ENCODE results near the gene PRKAR2B. TPM values are rescaled to one million over a fixed set of nuclear protein-coding genes. Genes with fewer than 3 reads are reported as not detected.
A peak's percentile ranks its signal among the peaks of the same experiment; 100 is the strongest.

Gene PRKAR2B
- total RNA-seq, 2 donors from 2014 or later, result 0.71 to 1.7 TPM

GRCh38 chr7:107169120-107170050, 124.9 kb downstream of the PRKAR2B start:
- Mint-ChIP-seq H3K9me3 (no peaks in the 10 kb centered on the region), H3K27ac (peak overlapping the region; percentile 99 to 100)

GRCh38 chr7:107170051-107170915, 125.8 kb downstream of the PRKAR2B start:
- peaks cover 0 to 5% of the 10 kb centered on the region in 2 donors for H3K36me3 Mint-ChIP-seq
- no peak for DNase-seq (ENCODE audit: low spot score in 2 of 2)

More at GRCh38 chr7:107169120-107170050, 124.9 kb downstream of the PRKAR2B start:
- peak; percentile 86 to 93 for DNase-seq (ENCODE audit: low spot score in 2 of 2)
- ATAC-seq, result peak; percentile 45 to 52
- H3K36me3 Mint-ChIP-seq, result peaks cover 0 to 5% of the 10 kb centered on the region in 2 donors

GRCh38 chr7:107171496-107171895, 127.0 kb downstream of the PRKAR2B start:
- Mint-ChIP-seq H3K9me3 (no peaks in the 10 kb centered on the region), H3K27ac (peak overlapping the region; percentile 59 to 89), H3K36me3 (peaks cover 0 to 5% of the 10 kb centered on the region in 2 donors)

More at GRCh38 chr7:107170051-107170915, 125.8 kb downstream of the PRKAR2B start:
- no peak for ATAC-seq
- Mint-ChIP-seq H3K27ac (peak overlapping the region; percentile 99 to 100), H3K9me3 (no peaks in the 10 kb centered on the region)

GRCh38 chr7:107172276-107173032, 127.9 kb downstream of the PRKAR2B start:
- DNase-seq (ENCODE audit: low spot score in 2 of 2) (no peak), ATAC-seq (no peak)
- Mint-ChIP-seq H3K9me3 (no peaks in the 10 kb centered on the region), H3K36me3 (peaks cover 0 to 5% of the 10 kb centered on the region in 2 donors), H3K27ac (peak overlapping the region; percentile 82)

More at GRCh38 chr7:107171496-107171895, 127.0 kb downstream of the PRKAR2B start:
- ATAC-seq (no peak), DNase-seq (ENCODE audit: low spot score in 2 of 2) (no peak)

GRCh38 chr7:107173191-107173590, 128.7 kb downstream of the PRKAR2B start:
- ATAC-seq, result no peak

GRCh38 chr7:107173691-107174406, 129.3 kb downstream of the PRKAR2B start:
- DNase-seq (ENCODE audit: low spot score in 2 of 2), result no peak
- H3K9me3 Mint-ChIP-seq, result no peaks in the 10 kb centered on the region
- H3K36me3 Mint-ChIP-seq, result peaks cover 0 to 5% of the 10 kb centered on the region in 2 donors
- H3K27ac Mint-ChIP-seq, result peak overlapping the region; percentile 65 to 82
- peak; percentile 31 to 67 for ATAC-seq

More at GRCh38 chr7:107173191-107173590, 128.7 kb downstream of the PRKAR2B start:
- H3K9me3 Mint-ChIP-seq, result no peaks in the 10 kb centered on the region
- peak overlapping the region; percentile 60 to 82 for H3K27ac Mint-ChIP-seq
- DNase-seq (ENCODE audit: low spot score in 2 of 2), result no peak
- H3K36me3 Mint-ChIP-seq, result peaks cover 0 to 5% of the 10 kb centered on the region in 2 donors

GRCh38 chr7:107179326-107180164, 135.0 kb downstream of the PRKAR2B start:
- Mint-ChIP-seq H3K9me3 (no peaks in the 10 kb centered on the region), H3K36me3 (peaks cover 10 to 18% of the 10 kb centered on the region in 2 donors), H3K27ac (peak overlapping the region; percentile 65 to 81)
- DNase-seq (ENCODE audit: low spot score in 2 of 2) (no peak), ATAC-seq (peak; percentile 66 to 72)

- DNase-seq (ENCODE audit: low spot score in 2 of 2), result peak in 1 of 2 donors; percentile 48
- peak; percentile 80 to 89 for ATAC-seq
- H3K27ac Mint-ChIP-seq, result peak overlapping the region; percentile 72 to 81
- no peaks in the 10 kb centered on the region for H3K9me3 Mint-ChIP-seq
- peaks cover 10 to 18% of the 10 kb centered on the region in 2 donors for H3K36me3 Mint-ChIP-seq
Observed at GRCh38 chr7:107180378-107180777, 135.9 kb downstream of the PRKAR2B start.

- H3K27ac Mint-ChIP-seq, result peak overlapping the region; percentile 72 to 81
- DNase-seq (ENCODE audit: low spot score in 2 of 2) (no peak), ATAC-seq (no peak)
- H3K36me3 Mint-ChIP-seq, result peaks cover 10 to 18% of the 10 kb centered on the region in 2 donors
- no peaks in the 10 kb centered on the region for H3K9me3 Mint-ChIP-seq
Observed at GRCh38 chr7:107181172-107181571, 136.7 kb downstream of the PRKAR2B start.

- peaks cover 5 to 19% of the 10 kb centered on the region in 2 donors for H3K36me3 Mint-ChIP-seq
- H3K27ac Mint-ChIP-seq, result no peak overlapping the region
- H3K9me3 Mint-ChIP-seq, result no peaks in the 10 kb centered on the region
- DNase-seq (ENCODE audit: low spot score in 2 of 2), result no peak
- ATAC-seq, result no peak
Observed at GRCh38 chr7:107185716-107186115, 141.2 kb downstream of the PRKAR2B start.

- no peak overlapping the region for H3K27ac Mint-ChIP-seq
- peaks cover 0 to 14% of the 10 kb centered on the region in 2 donors for H3K36me3 Mint-ChIP-seq
- ATAC-seq, result no peak
- H3K9me3 Mint-ChIP-seq, result no peaks in the 10 kb centered on the region
- DNase-seq (ENCODE audit: low spot score in 2 of 2), result no peak
Observed at GRCh38 chr7:107186240-107186639, 141.7 kb downstream of the PRKAR2B start.

- peaks cover 0 to 14% of the 10 kb centered on the region in 2 donors for H3K36me3 Mint-ChIP-seq
- DNase-seq (ENCODE audit: low spot score in 2 of 2) (no peak), ATAC-seq (no peak)
- H3K27ac Mint-ChIP-seq, result peak overlapping the region in 1 of 2 donors; percentile 49
- no peaks in the 10 kb centered on the region for H3K9me3 Mint-ChIP-seq
Observed at GRCh38 chr7:107187774-107188173, 143.3 kb downstream of the PRKAR2B start.

- Mint-ChIP-seq H3K27ac (no peak overlapping the region), H3K9me3 (no peaks in the 10 kb centered on the region), H3K36me3 (peaks cover 0 to 8% of the 10 kb centered on the region in 2 donors)
- no peak for ATAC-seq
- no peak for DNase-seq (ENCODE audit: low spot score in 2 of 2)
Observed at GRCh38 chr7:107190090-107190489, 145.6 kb downstream of the PRKAR2B start.

- ATAC-seq (no peak), DNase-seq (ENCODE audit: low spot score in 2 of 2) (no peak)
- no peaks in the 10 kb centered on the region for H3K9me3 Mint-ChIP-seq
- no peak overlapping the region for H3K27ac Mint-ChIP-seq
- peaks cover 7 to 11% of the 10 kb centered on the region in 2 donors for H3K36me3 Mint-ChIP-seq
Observed at GRCh38 chr7:107194052-107194451, 149.5 kb downstream of the PRKAR2B start.
